Fibroblast of pulmonary artery (primary cell): Measurements from ENCODE around the gene YIF1A.
"Not testable (repeated sequence)": the region's sequence is repeated elsewhere in the genome, so short reads cannot be mapped to it uniquely, and the experiment has no call there.

Experiments used
- DNase-seq: peaks from one replicate; pipeline ENCODE4 v3.0.0-alpha.2; 2010; ENCODE audit warnings: low read depth
- H3K4me3 ChIP-seq: replicated peaks from 2 replicates; pipeline ENCODE4 v1.5.1; 2011; ENCODE audit warnings: low read depth, mild to moderate bottlenecking, control low read depth, low read length, moderate library complexity
- TF ChIP-seq, protein P1 (sequence below): IDR thresholded peaks from 2 replicates; pipeline ENCODE4 v1.5.1; 2011; ENCODE audit warnings: mild to moderate bottlenecking, control low read depth, low read length, inconsistent platforms; ENCODE audit errors: missing control alignments

The YIF1A gene

DNA sequence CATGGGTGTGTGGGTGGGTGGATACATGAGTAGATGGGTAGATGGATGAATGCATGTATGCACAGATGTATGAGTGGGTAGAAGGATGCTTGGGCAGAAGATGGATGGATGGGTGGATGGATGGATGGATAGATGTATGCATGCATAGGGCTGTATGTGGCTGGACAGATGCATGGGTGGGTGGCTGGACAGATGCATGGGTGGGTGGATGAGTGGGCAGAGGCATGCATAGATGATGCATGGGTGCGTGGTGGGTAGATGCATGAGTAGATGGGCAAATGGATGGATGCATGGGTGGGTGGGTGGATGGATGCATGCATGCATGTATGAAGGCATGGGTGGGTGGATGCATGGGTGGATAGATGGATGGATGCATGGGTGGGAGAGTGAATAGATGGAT is 34.7 kb upstream of the YIF1A start:
- H3K4me3 ChIP-seq, result no peak overlapping the region
- no peak for DNase-seq
- TF ChIP-seq, protein P1, sequence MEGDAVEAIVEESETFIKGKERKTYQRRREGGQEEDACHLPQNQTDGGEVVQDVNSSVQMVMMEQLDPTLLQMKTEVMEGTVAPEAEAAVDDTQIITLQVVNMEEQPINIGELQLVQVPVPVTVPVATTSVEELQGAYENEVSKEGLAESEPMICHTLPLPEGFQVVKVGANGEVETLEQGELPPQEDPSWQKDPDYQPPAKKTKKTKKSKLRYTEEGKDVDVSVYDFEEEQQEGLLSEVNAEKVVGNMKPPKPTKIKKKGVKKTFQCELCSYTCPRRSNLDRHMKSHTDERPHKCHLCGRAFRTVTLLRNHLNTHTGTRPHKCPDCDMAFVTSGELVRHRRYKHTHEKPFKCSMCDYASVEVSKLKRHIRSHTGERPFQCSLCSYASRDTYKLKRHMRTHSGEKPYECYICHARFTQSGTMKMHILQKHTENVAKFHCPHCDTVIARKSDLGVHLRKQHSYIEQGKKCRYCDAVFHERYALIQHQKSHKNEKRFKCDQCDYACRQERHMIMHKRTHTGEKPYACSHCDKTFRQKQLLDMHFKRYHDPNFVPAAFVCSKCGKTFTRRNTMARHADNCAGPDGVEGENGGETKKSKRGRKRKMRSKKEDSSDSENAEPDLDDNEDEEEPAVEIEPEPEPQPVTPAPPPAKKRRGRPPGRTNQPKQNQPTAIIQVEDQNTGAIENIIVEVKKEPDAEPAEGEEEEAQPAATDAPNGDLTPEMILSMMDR, result no peak

DNA sequence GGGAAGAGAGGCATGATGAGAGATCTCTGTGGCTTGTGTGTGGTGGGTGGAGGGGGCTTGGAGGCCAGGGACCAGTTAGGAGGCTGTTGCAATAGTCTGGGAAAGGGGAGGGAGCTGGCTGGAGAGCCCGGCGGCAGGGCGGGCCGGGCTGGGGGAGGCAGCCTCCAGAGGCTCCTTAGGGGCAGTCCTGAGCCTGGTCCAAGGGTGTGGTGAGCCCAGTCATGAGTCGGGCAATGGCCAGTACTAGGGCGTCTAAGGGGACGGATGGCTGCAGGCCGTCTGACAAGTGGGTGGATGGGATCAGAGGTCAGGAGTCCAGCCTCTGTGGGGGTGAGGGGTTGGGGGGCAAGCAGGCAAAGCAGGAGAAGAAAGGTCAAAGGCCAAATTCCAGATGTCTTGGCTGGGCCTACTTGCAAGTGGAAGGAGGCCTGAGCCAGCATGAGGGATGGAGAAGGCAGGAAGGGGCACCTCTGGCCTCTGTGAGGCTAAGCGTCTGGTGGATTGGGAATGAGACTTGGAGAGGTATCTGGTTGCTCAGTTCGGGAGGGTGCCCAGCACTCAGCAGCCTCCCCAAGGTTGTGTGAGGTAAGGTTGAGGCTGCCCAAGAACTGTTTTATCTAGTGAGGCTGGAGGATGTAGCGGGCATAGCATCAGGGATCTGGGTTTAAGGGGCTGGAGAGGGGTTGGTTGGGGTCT is 33.9 kb upstream of the YIF1A start:
- H3K4me3 ChIP-seq, result no peak overlapping the region
- DNase-seq, result peak; percentile 67
- TF ChIP-seq, protein P1, result no peak

DNA sequence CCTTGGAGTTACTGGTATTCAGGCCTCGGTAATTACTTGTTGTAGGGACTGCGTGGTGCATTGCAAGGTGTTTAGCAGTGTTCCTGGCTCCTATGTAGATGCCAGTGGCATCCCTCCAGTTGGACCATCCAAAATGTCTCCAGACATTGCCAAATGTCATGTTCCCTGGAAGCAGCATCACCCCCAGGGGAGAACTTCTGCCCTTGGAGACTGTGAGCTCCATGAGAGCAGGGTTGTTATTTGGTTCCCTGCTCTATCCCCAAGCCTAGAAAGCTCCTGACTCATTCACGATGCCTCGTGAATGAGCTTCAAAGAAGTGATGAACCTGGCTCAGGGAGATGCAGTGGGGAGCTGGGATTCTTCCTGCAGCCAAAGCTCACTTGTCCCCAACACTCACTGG is 32.7 kb upstream of the YIF1A start:
- no peak for DNase-seq
- H3K4me3 ChIP-seq, result no peak overlapping the region
- TF ChIP-seq, protein P1, result no peak

DNA sequence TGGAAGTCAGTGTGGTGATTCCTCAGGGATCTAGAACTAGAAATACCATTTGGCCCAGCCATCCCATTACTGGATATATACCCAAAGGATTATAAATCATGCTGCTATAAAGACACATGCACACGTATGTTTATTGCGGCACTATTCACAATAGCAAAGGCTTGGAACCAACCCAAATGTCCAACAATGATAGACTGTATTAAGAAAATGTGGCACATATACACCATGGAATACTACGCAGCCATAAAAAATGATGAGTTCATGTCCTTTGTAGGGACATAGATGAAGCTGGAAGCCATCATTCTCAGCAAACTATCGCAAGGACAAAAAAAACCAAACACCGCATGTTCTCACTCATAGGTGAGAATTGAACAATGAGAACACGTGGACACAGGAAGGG is 31.8 kb upstream of the YIF1A start:
- DNase-seq, H3K4me3 ChIP-seq: not testable (repeated sequence)

DNA sequence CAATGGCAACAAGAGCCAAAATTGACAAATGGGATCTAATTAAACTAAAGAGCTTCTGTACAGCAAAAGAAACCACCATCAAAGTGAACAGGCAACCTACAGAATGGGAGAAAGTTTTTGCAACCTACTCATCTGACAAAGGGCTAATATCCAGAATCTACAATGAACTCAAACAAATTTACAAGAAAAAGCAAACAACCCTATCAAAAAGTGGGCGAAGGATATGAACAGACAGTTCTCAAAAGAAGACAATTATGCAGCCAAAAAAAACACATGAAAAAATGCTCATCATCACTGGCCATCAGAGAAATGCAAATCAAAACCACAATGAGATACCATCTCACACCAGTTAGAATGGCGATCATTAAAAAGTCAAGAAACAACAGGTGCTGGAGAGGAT is 31.3 kb upstream of the YIF1A start:
- H3K4me3 ChIP-seq, DNase-seq: not testable (repeated sequence)

DNA sequence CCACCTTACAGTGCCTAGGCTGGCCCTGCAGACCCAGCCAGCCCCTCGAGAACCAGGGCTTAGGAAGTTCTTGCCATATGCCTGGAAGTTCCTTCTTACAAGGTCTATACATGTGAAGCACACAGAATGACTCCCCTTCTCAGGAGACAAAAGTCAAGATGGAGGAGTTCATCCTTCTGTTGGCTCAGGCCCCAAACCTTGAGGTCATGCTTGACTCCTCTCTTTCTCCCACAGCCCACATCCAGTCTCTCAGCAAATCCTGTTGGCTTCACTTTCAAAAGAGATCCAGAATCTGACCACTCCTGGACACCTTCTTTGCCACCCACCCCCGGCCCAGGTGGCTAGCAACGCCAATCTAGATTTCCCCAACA is 29.6 kb upstream of the YIF1A start:
- no peak overlapping the region for H3K4me3 ChIP-seq
- DNase-seq, result no peak
- TF ChIP-seq, protein P1, result no peak

DNA sequence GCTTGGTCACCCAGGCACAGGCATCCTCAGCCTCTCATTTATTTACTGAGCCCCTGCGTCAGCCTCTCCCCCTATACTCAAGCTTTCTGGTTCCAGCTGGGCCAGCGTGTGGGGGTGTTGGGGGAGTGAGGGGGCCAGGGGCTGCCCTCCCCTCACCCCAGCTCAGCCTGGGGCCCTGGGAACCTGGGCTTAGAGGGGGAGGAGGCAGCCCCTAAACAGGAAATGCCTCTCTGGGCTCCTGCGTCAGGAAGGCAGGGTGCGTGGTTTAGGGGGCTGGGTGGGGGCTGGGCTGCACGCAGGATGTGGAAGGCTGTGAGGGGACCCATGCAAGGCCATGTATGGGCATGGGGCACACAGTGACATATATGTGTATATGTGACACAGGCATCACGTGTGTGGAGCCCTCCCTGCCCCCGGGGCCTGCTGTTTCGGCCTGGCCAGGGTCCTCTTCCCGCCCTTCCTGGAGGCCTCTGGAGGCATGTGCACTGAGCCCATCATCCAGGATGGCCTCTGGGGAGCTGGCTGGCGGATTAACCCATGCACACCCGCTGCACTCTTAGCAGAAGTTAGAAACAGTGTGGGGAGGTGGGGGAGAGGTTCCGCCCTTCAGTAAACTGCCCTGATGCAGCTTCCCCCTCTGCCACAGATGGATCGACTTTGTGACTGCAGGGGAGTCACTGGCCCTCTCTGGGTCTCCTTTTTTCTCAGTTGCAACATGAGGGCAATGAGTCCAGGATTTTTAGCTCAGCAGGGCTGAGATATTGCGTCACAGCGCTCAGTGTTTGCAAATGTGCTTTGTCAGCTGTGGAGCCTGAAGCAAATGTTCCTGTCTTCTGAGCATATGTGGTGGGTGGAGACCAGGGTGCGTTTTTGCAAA is 29.0 kb upstream of the YIF1A start:
- peak; percentile 96 for DNase-seq
- TF ChIP-seq, protein P1, result no peak
- H3K4me3 ChIP-seq, result no peak overlapping the region

DNA sequence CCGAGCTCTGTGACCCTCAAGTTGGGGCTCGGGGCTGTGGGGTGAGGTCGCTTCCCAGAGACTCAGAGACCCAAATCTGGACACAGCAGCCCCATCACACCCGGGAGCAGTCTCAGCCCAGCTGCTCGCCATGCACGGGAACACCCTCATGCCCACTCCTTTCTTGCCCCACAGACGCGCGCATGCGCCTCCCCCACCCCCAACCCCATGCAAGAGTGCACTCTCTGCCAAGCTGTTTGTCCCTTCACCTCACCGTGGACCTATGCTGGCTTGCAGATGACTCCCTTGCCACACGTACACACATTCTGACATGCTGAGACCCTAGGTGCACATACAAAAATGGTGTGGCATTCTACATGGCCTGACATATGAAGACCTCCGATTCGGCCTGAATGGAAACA is 28.4 kb upstream of the YIF1A start:
- DNase-seq, result peak; percentile 78
- H3K4me3 ChIP-seq, result peak overlapping the region; percentile 7
- TF ChIP-seq, protein P1, result no peak
